Left lobe of liver (tissue), 2 donors: ENCODE results near the gene CACNB2. TPM values are rescaled to one million over a fixed set of nuclear protein-coding genes. Genes with fewer than 3 reads are reported as not detected.
"Not testable (repeated sequence)": the region's sequence is repeated elsewhere in the genome, so short reads cannot be mapped to it uniquely, and the experiment has no call there.

Experiments used
- ATAC-seq: fragments of 200-7000 bp; cut with Tn5 transposase; one replicate; pipeline ENCODE4 v1.9.1; 2020; ENCODE audit warnings: mild to moderate bottlenecking, moderate library complexity
- DNase-seq: peaks from one replicate; pipeline ENCODE4 v3.0.0-alpha.2; 2020; ENCODE audit warnings: low spot score
- total RNA-seq: library from RNA; stranded (reverse); gene quantifications from one replicate; pipeline ENCODE4 v1.2.1, GENCODE V29; 2021
- donor health status: DM: no; HTN: no; CAD: no; lungs with moderate emphysema.
- donor health status: DM: no; HTN: yes; CAD: no.

Gene CACNB2
- total RNA-seq, 1 donor from 2014 or later: 1.6 TPM

- ATAC-seq (no peak), DNase-seq (no peak)
Observed at GRCh38 chr10:18436902-18437301, 296.7 kb downstream of the CACNB2 start.

GRCh38 chr10:18437486-18437885, 297.3 kb downstream of the CACNB2 start:
- ATAC-seq (no peak), DNase-seq (no peak)

GRCh38 chr10:18438361-18439126, 298.3 kb downstream of the CACNB2 start:
- DNase-seq (no peak), ATAC-seq (no peak)

DNA sequence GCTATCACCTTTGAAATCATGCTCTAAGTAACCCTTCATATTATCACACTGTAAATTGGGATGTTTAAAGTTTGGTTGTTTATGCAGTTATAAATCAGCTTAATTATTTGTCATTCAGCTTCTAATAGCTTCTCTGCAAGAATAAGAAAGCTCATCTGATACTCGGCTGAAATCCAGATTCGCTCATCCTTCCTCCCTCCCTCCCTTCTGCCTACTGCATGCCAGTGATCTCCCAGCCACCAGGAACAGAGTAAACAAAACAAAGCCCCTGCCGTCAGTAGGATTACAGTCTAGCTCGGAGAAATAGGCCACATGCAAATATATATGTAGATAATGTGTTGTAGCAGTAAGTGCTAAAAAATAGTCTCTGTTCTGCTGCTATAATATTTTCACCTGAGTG, 299.4 kb downstream of the CACNB2 start:
- no peak for ATAC-seq
- DNase-seq: no peak

DNA sequence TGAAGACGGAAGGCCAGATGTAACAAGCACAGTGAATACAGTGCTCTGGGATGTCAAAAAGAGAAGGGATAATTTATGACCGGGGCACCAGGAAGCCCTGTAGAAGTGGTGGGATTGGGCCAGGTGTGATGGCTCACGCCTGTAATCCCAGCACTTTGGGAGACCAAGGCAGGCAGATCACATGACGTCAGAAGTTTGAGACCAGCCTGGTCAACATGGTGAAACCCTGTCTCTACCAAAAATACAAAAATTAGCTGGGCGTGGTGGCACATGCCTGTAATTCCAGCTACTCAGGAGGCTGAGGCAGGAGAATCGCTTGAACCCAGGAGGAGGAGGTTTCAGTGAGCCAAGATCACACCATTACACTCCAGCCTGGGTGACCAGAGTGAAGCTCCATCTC, 305.4 kb downstream of the CACNB2 start:
- ATAC-seq, DNase-seq: not testable (repeated sequence)

- DNase-seq (no peak), ATAC-seq (no peak)
Observed at GRCh38 chr10:18446205-18446604, 306.0 kb downstream of the CACNB2 start.

GRCh38 chr10:18449611-18450026, 309.4 kb downstream of the CACNB2 start:
- no peak for ATAC-seq
- DNase-seq: no peak

DNA sequence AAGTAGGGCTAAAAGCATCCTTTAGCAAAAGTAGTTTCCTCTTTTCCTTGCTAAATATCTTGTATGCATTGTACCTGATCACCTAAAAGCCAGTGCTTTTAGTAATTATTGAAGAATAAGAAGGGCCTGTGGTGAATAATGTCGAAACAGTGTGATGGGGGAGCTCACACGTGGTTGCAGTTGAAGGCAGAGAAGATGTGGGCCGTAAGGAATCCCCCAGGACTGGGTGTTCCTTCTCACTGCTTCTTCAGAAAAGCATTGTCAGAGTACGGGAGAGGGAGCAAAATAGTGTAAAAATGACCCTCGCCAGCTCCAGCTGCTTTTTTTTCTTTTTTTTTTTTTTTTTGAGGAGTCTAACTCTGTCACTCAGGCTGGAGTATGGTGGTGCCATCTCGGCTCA, 310.1 kb downstream of the CACNB2 start:
- DNase-seq: no peak
- ATAC-seq: no peak

DNA sequence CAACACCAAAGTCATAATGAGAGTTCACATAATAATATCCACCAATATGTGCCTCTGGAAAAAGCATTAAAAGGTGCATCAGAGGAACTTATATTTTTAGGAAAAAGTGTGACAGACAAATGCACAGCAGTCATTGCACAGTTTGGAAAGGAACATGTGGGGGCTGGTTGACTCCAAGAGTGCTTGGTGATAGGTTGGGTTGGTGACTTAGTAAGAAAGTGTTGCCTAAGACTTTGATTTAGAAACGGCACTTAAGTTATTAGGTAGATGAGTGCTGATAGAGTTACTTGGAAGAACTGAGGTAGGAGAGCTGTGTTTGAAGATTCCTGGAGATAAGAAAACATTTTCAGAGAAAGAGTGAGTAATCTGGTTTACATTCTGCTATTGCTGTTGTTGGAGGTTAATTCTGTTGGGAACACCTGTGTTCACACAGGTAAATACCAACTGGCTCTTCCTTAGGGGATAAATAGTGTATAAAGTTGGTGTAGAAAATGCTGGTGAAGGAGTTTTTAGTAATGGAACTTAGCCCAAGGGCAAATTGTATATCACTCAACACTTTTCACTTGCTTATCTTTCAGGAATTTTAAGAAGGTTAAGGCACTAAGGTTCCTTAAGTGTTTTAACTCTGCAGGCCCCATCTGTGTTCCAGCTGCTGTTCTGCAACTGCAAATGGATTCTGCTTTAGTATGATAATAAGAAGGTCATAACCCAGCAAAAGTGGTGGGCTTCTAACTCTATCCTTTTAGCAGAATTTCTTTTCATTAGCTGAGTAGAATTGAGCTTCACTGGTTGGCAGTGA, 315.1 kb downstream of the CACNB2 start:
- no peak for DNase-seq
- no peak for ATAC-seq

- no peak for ATAC-seq
Observed at GRCh38 chr10:18456984-18457383, 316.8 kb downstream of the CACNB2 start.

GRCh38 chr10:18460032-18460431, 319.8 kb downstream of the CACNB2 start:
- DNase-seq (no peak), ATAC-seq (no peak)

More at GRCh38 chr10:18456984-18457383, 316.8 kb downstream of the CACNB2 start:
- no peak for DNase-seq

DNA sequence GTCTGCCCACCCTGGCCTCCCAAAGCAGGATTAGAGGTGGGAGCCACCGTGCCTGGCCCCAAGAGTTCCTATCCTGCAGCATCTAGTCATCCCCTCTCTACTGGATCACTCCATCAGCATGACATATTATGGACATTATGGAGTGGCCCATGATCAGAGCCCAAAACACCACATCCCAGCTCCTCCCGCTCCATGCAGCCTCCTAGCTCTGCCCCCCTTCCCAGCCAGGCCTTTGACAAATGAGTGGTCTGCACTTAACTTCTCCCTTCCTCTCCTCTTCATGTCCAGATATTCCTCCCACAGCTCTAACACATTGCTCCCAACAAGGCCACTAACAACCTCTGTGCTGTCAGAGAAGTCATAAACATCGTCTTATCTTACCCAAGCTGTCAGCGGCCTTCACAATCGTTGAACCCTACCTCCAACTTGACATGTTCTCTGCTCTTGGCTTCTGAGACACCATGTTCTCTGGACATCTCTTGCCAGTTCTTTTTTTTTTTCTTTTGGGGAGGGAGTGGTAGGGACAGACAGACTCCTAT, 323.5 kb downstream of the CACNB2 start:
- DNase-seq: no peak
- ATAC-seq: no peak

DNA sequence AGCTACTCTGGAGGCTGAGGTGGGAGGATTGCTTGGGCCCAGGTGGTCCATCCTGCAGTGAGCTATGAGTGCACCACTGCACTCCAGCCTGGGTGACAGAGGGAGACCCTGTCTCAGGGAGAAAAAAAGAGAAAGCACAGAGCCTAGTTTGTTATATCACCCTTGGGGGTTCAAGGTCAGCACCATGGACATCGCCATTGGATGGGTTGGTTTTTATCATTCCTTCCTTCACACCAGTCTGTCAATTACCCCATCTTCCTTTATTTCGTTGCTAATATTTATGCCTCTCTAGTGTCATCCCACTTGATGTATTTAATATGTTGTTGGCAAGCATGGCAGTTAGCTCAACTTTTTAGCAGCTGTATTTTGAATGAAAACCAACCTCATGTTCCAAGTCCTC, 328.9 kb downstream of the CACNB2 start:
- ATAC-seq: no peak
- no peak for DNase-seq

DNA sequence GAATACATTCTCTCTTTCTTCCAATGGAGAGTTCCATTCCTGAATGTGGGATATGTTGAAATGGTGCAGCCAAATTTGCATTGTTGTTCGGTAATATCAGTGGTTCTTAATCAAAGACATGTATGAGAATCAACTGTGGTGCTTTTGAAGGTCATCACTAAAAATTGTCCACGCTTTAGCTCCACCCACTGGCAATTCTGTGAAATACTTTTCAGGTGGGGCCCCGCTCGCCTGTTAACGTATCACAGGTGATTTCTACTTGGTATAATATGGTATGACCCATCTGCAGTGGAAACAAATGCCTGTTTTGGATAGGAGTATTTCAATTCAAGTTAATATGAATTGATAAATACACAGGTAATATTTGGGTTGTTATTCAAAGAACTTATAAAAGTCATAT, 332.8 kb downstream of the CACNB2 start:
- ATAC-seq: peak; percentile 87
- DNase-seq: no peak

DNA sequence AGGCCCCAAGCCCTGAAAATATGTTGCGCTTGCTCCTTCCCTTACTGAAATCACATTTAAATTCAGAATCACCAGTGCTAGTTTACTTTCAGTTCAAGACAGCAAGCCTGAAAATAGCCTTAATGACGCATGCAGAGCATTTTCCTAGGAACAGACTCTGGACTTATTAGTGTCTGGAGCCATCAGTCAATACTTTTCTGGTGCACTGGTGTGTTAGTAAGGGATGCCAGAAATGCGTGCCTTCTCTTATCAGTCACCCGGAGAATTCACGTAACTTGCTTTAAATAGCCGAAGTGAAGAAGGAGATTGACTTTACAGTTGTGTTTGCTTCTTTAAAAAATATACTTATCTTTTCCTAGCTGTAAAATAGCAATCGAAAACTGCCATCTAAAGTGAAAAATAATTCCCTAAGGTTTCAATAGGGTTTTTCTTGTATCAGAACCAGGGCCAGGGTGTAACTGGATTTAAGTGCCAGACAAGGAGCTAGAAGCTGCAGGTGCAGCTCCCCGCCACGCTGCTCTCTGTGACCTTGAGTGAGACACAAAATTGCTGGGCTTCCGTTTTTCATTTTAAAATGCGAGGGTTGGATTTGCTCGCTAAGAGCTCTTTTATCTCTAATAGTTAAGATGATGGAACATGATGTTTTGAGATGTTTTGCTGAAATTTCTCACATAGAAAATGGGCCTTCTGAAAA, 333.3 kb downstream of the CACNB2 start:
- DNase-seq: no peak
- ATAC-seq: peak; percentile 84

GRCh38 chr10:18474118-18474455, 333.9 kb downstream of the CACNB2 start:
- DNase-seq (no peak), ATAC-seq (no peak)

DNA sequence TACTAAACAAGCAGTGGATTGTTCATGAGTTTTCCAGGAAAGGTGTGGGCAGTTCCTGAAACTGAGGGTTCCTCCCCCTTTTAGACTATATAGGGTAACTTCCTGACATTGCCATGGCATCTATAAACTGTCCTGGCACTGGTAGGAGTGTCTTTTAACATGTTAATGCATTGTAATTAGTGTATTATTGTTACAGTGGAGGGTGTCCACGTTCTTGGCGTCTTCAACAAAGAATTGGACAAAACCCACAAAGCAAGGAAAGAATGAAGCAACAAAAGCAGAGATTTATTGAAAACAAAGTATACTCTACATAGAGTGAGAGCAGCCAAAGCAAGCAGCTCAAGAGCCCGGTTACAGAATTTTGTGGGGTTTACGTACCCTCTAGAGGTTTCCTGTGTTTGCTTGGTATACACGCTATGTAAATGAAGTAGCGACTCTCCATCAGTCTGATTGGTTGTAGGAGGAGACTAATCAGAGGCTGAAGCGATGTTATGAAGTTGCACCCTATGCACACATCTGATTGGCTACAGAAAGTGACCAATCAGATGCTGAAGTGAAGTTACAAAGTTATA, 335.9 kb downstream of the CACNB2 start:
- ATAC-seq: no peak
- DNase-seq: no peak

DNA sequence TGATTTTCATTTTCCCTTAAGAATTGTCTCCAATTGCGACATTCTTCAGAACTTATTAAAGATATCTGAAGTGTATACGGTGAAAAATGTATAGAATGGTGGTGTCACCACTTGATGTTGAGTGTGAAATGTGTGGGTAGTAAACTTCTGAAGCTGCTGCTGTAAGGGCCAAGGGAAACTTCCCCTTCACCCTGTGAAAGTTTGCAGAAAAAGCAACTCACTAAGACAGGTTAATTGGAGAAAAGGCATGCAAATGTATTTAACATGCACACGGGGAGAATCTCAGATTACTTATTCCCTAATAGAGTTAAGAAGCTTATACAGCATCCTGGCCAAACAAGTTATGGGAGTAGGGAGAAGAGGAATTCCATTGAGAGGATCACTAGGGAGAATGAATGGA, 338.1 kb downstream of the CACNB2 start:
- no peak for ATAC-seq
- DNase-seq: no peak

DNA sequence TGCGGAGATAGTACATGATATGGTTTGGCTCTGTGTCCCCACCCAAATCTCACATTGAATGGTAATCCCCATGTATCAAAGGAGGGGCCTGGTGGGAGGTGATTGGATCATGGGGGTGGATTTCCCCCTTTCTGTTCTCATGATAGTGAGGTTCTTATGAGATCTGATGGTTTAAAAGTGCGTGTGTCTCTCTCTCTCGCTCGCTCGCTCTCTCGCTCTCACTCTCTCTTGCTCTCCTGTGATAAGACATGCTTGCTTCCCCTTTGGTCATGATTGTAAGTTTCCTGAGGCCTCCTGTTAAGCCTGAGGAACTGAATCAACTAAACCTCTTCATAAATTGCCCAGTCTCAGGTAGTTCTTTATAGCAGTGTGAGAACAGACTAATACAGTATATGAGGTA, 339.3 kb downstream of the CACNB2 start:
- no peak for DNase-seq
- no peak for ATAC-seq

DNA sequence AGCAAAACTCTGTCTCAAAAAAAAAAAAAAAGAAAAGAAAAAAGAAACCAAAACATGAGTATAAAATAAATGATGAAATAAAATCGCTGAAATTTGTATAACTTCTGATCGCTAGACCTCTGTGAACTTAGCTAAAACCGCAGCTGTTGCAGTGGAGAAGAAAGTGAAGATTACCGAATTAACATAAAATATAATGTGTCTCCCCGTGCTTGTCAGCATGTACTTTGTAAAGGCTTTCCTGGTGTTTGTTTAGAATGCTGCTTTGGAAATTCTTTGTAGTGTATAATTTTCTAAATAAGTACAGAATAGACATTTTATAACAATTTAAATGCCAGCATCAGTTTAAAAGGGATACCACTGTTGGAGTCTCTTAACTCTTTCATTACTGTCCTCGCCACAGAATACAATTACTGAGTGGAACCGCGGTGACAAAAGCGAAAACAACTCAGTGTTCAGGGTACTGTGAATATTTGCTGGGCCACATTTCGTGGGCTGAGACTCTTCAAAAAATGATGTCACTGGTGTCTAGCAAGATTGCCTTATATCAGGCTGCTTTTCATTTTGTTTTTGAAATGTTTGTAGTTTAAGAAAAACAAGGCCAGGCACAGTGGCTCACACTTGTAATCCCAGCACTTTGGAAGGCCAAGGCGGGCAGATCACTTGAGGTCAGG, 343.4 kb downstream of the CACNB2 start:
- ATAC-seq: no peak
- no peak for DNase-seq

GRCh38 chr10:18486438-18486837, 346.2 kb downstream of the CACNB2 start:
- ATAC-seq: no peak
- DNase-seq: no peak
